ENCODE results near the gene HOPX. TPM values are rescaled to one million over a fixed set of nuclear protein-coding genes. Genes with fewer than 3 reads are reported as not detected.

The HOPX gene
- total RNA-seq, 1 experiment from 2014 or later, result not detected

DNA sequence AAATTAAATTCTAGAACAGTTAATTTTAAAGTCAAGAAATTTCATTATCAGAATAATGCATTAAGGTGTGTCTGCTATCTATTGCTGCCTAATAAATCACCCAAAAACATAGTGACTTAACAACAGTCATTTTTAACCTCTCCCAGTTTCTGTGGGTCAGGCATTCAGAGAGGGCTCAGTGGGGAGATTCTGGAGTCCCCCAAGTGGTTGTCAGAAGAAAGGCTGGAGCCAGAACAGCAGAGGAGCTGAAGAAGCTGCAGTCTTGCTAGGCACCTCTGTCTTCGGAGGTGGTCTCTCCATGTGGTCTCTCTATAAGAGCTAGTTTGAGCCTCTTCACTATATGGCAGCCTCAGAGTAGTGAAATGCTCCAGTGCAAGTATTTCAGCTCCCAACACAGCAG is 9.3 kb upstream of the HOPX start:
- no peaks in the 10 kb centered on the region for H3K4me1 ChIP-seq
- CTCF ChIA-PET, result no interaction called here
- Mint-ChIP-seq H3K4me3 (ENCODE audit: unreplicated experiment) (no peak overlapping the region), H3K36me3 (ENCODE audit: insufficient read depth, unreplicated experiment) (no peaks in the 10 kb centered on the region), H3K27me3 (ENCODE audit: insufficient read depth, unreplicated experiment) (no peaks in the 10 kb centered on the region), H3K27ac (ENCODE audit: unreplicated experiment) (no peak overlapping the region), H3K9me3 (ENCODE audit: unreplicated experiment) (no peaks in the 10 kb centered on the region), H3K4me1 (ENCODE audit: low read depth, unreplicated experiment) (no peaks in the 10 kb centered on the region)
- H3K4me3 ChIP-seq (ENCODE audit: low read depth, low read length), result no peak overlapping the region
- no peaks in the 10 kb centered on the region for H3K9me3 ChIP-seq
- no TSS peak for BruUV-seq (replicated peaks)
- no peaks in the 10 kb centered on the region for H3K27me3 ChIP-seq (replicated peaks; ENCODE audit: control insufficient read depth, insufficient read depth, low read length)
- intact Hi-C loops (cut with micrococcal nuclease; ENCODE audit: unreplicated experiment), result no loop called here
- no peak for DNase-seq
- no peaks in the 10 kb centered on the region for H3K36me3 ChIP-seq (ENCODE audit: control insufficient read depth, insufficient read depth, low read length)
- no peak for TF ChIP-seq CTCF (IDR thresholded peaks at IDR 0.05; ENCODE audit: insufficient read depth in 1 of 2, low read depth in 1 of 2, low read length in 1 of 2, severe bottlenecking in 1 of 2, unreplicated experiment in 1 of 2)
- POLR2A ChIA-PET, result no interaction called here

- no peak overlapping the region for H3K4me3 ChIP-seq (ENCODE audit: low read depth, low read length)
- no peaks in the 10 kb centered on the region for H3K4me1 ChIP-seq
- ChIA-PET CTCF (no interaction called here), POLR2A (no interaction called here)
- intact Hi-C loops (cut with micrococcal nuclease; ENCODE audit: unreplicated experiment), result no loop called here
- Mint-ChIP-seq H3K4me1 (ENCODE audit: low read depth, unreplicated experiment) (no peaks in the 10 kb centered on the region), H3K27ac (ENCODE audit: unreplicated experiment) (no peak overlapping the region), H3K36me3 (ENCODE audit: insufficient read depth, unreplicated experiment) (no peaks in the 10 kb centered on the region), H3K9me3 (ENCODE audit: unreplicated experiment) (no peaks in the 10 kb centered on the region), H3K27me3 (ENCODE audit: insufficient read depth, unreplicated experiment) (no peaks in the 10 kb centered on the region), H3K4me3 (ENCODE audit: unreplicated experiment) (no peak overlapping the region)
- no TSS peak for BruUV-seq (replicated peaks)
- no peak for TF ChIP-seq CTCF (IDR thresholded peaks at IDR 0.05; ENCODE audit: insufficient read depth in 1 of 2, low read depth in 1 of 2, low read length in 1 of 2, severe bottlenecking in 1 of 2, unreplicated experiment in 1 of 2)
- DNase-seq, result no peak
- H3K36me3 ChIP-seq (ENCODE audit: control insufficient read depth, insufficient read depth, low read length), result no peaks in the 10 kb centered on the region
- H3K27me3 ChIP-seq (replicated peaks; ENCODE audit: control insufficient read depth, insufficient read depth, low read length), result no peaks in the 10 kb centered on the region
- no peaks in the 10 kb centered on the region for H3K9me3 ChIP-seq
These were observed 8.3 kb upstream of the HOPX start for GRCh38 chr4:56689201-56689969.

- no peaks in the 10 kb centered on the region for H3K9me3 ChIP-seq
- no peak for DNase-seq
- CTCF ChIA-PET, result no interaction called here
- Mint-ChIP-seq H3K4me3 (ENCODE audit: unreplicated experiment) (no peak overlapping the region), H3K36me3 (ENCODE audit: insufficient read depth, unreplicated experiment) (no peaks in the 10 kb centered on the region), H3K27me3 (ENCODE audit: insufficient read depth, unreplicated experiment) (no peaks in the 10 kb centered on the region), H3K9me3 (ENCODE audit: unreplicated experiment) (no peaks in the 10 kb centered on the region), H3K27ac (ENCODE audit: unreplicated experiment) (no peak overlapping the region), H3K4me1 (ENCODE audit: low read depth, unreplicated experiment) (no peaks in the 10 kb centered on the region)
- no peak for TF ChIP-seq CTCF (IDR thresholded peaks at IDR 0.05; ENCODE audit: insufficient read depth in 1 of 2, low read depth in 1 of 2, low read length in 1 of 2, severe bottlenecking in 1 of 2, unreplicated experiment in 1 of 2)
- POLR2A ChIA-PET, result no interaction called here
- no peaks in the 10 kb centered on the region for H3K36me3 ChIP-seq (ENCODE audit: control insufficient read depth, insufficient read depth, low read length)
- no peak overlapping the region for H3K4me3 ChIP-seq (ENCODE audit: low read depth, low read length)
- no peaks in the 10 kb centered on the region for H3K4me1 ChIP-seq
- no TSS peak for BruUV-seq (replicated peaks)
- intact Hi-C loops (cut with micrococcal nuclease; ENCODE audit: unreplicated experiment), result no loop called here
- no peaks in the 10 kb centered on the region for H3K27me3 ChIP-seq (replicated peaks; ENCODE audit: control insufficient read depth, insufficient read depth, low read length)
These were observed 7.1 kb upstream of the HOPX start for GRCh38 chr4:56688094-56688647.

Measured in Caco-2 (cell line).